Measurements from ENCODE around the gene ASCC3. TPM values are rescaled to one million over a fixed set of nuclear protein-coding genes. Genes with fewer than 3 reads are reported as not detected.

Gene ASCC3
- total RNA-seq, 1 experiment from 2014 or later, result 48.2 TPM

GRCh38 chr6:100704961-100705360 lies 176.2 kb downstream of the ASCC3 start:
- ChIA-PET POLR2A (no interaction called here), CTCF (no interaction called here)
- intact Hi-C loops (cut with micrococcal nuclease; ENCODE audit: unreplicated experiment), result no loop called here
- no peaks in the 10 kb centered on the region for H3K4me1 Mint-ChIP-seq (ENCODE audit: low read depth, unreplicated experiment)
- no peaks in the 10 kb centered on the region; the same call in 1 of the 2 replicates for H3K4me1 ChIP-seq
- H3K36me3 Mint-ChIP-seq (ENCODE audit: insufficient read depth, unreplicated experiment), result peaks cover 23% of the 10 kb centered on the region
- no peaks in the 10 kb centered on the region for H3K27me3 ChIP-seq (replicated peaks; ENCODE audit: control insufficient read depth, insufficient read depth, low read length)
- no peaks in the 10 kb centered on the region; the same call in 1 of the 2 replicates for H3K36me3 ChIP-seq (ENCODE audit: control insufficient read depth, insufficient read depth, low read length)
- DNase-seq, result no peak
- no TSS peak for BruUV-seq (replicated peaks)
- no peak overlapping the region for H3K4me3 ChIP-seq (ENCODE audit: low read depth, low read length)
- no peak for TF ChIP-seq CTCF (IDR thresholded peaks at IDR 0.05; ENCODE audit: insufficient read depth in 1 of 2, low read depth in 1 of 2, low read length in 1 of 2, severe bottlenecking in 1 of 2, unreplicated experiment in 1 of 2)
- no peak overlapping the region for H3K27ac Mint-ChIP-seq (ENCODE audit: unreplicated experiment)
- H3K9me3 ChIP-seq, result no peaks in the 10 kb centered on the region
- no peak overlapping the region for H3K4me3 Mint-ChIP-seq (ENCODE audit: unreplicated experiment)
- peaks cover 21% of the 10 kb centered on the region for H3K9me3 Mint-ChIP-seq (ENCODE audit: unreplicated experiment)
- H3K27me3 Mint-ChIP-seq (ENCODE audit: insufficient read depth, unreplicated experiment), result no peaks in the 10 kb centered on the region

DNA sequence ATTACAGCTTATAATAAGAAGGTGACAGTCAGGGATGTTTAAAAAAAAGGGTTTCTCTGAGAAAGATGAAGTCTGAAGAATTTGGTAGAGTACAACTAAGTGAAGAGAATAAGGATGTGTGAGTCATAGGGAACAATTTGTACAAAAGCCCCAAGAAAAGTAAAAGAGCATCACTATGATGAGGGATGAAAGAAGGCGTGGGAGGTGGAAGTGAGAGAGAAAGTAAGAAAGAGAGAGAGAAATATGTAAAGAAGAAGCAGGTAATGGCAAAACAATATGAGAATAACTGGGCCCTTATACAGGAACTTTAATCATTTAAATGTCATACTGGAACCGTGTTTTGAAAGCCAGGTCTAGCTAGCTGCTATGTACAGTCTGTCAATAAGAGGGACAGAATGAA lies 179.4 kb downstream of the ASCC3 start:
- Histone ChIP-seq H3K4me1 (no peaks in the 10 kb centered on the region), H3K36me3 (ENCODE audit: control insufficient read depth, insufficient read depth, low read length) (no peaks in the 10 kb centered on the region), H3K4me3 (ENCODE audit: low read depth, low read length) (no peak overlapping the region), H3K27me3 (replicated peaks; ENCODE audit: control insufficient read depth, insufficient read depth, low read length) (no peaks in the 10 kb centered on the region), H3K9me3 (no peaks in the 10 kb centered on the region)
- Mint-ChIP-seq H3K36me3 (ENCODE audit: insufficient read depth, unreplicated experiment) (peaks cover 33% of the 10 kb centered on the region), H3K27ac (ENCODE audit: unreplicated experiment) (no peak overlapping the region), H3K4me1 (ENCODE audit: low read depth, unreplicated experiment) (no peaks in the 10 kb centered on the region), H3K9me3 (ENCODE audit: unreplicated experiment) (peaks cover 31% of the 10 kb centered on the region), H3K4me3 (ENCODE audit: unreplicated experiment) (no peak overlapping the region), H3K27me3 (ENCODE audit: insufficient read depth, unreplicated experiment) (no peaks in the 10 kb centered on the region)
- DNase-seq, result no peak
- CTCF ChIA-PET, result no interaction called here
- no TSS peak for BruUV-seq (replicated peaks)
- intact Hi-C loops (cut with micrococcal nuclease; ENCODE audit: unreplicated experiment), result no loop called here
- POLR2A ChIA-PET, result no interaction called here
- TF ChIP-seq CTCF (IDR thresholded peaks at IDR 0.05; ENCODE audit: insufficient read depth in 1 of 2, low read depth in 1 of 2, low read length in 1 of 2, severe bottlenecking in 1 of 2, unreplicated experiment in 1 of 2), result no peak

- H3K4me1 Mint-ChIP-seq (ENCODE audit: low read depth, unreplicated experiment), result no peaks in the 10 kb centered on the region
- Histone ChIP-seq H3K36me3 (ENCODE audit: control insufficient read depth, insufficient read depth, low read length) (no peaks in the 10 kb centered on the region), H3K4me3 (ENCODE audit: low read depth, low read length) (no peak overlapping the region), H3K9me3 (no peaks in the 10 kb centered on the region), H3K27me3 (replicated peaks; ENCODE audit: control insufficient read depth, insufficient read depth, low read length) (no peaks in the 10 kb centered on the region), H3K4me1 (no peaks in the 10 kb centered on the region)
- CTCF ChIA-PET, result no interaction called here
- H3K27me3 Mint-ChIP-seq (ENCODE audit: insufficient read depth, unreplicated experiment), result no peaks in the 10 kb centered on the region
- POLR2A ChIA-PET, result no interaction called here
- peaks cover 33% of the 10 kb centered on the region for H3K36me3 Mint-ChIP-seq (ENCODE audit: insufficient read depth, unreplicated experiment)
- BruUV-seq (replicated peaks), result no TSS peak
- peaks cover 31% of the 10 kb centered on the region for H3K9me3 Mint-ChIP-seq (ENCODE audit: unreplicated experiment)
- TF ChIP-seq CTCF (IDR thresholded peaks at IDR 0.05; ENCODE audit: insufficient read depth in 1 of 2, low read depth in 1 of 2, low read length in 1 of 2, severe bottlenecking in 1 of 2, unreplicated experiment in 1 of 2), result no peak
- no peak overlapping the region for H3K27ac Mint-ChIP-seq (ENCODE audit: unreplicated experiment)
- no peak for DNase-seq
- no peak overlapping the region for H3K4me3 Mint-ChIP-seq (ENCODE audit: unreplicated experiment)
- intact Hi-C loops (cut with micrococcal nuclease; ENCODE audit: unreplicated experiment), result no loop called here
Measured at GRCh38 chr6:100700009-100700408, 181.1 kb downstream of the ASCC3 start.

Data from Caco-2 (cell line).